Duodenal mucosa (tissue), 2 donors: ENCODE data around the gene TPRG1.

ENCODE experiments used
- H3K27ac ChIP-seq: one replicate; pipeline ENCODE4 v1.7.0; 2013; ENCODE audit warnings: low read depth, low read length
- H3K27me3 ChIP-seq, 2 donors: one replicate each; pipeline ENCODE4 v1.7.0; 2013; ENCODE audit warnings: low read length in 2 of 2, control low read depth in 1 of 2; ENCODE audit not compliant: insufficient read depth in 2 of 2, control insufficient read depth in 1 of 2
- H3K36me3 ChIP-seq, 2 donors: one replicate each; pipeline ENCODE4 v1.7.0; 2013; ENCODE audit warnings: low read length in 2 of 2, control low read depth in 1 of 2; ENCODE audit not compliant: insufficient read depth in 2 of 2, control insufficient read depth in 1 of 2
- H3K4me1 ChIP-seq, 2 donors: one replicate each; pipeline ENCODE4 v1.7.0; 2013; ENCODE audit warnings: low read length in 2 of 2, control low read depth in 1 of 2; ENCODE audit not compliant: insufficient read depth in 2 of 2, control insufficient read depth in 1 of 2
- H3K4me3 ChIP-seq, 2 donors: one replicate each; pipeline ENCODE4 v1.7.0; 2013; ENCODE audit warnings: low read length in 2 of 2, low read depth in 1 of 2
- H3K9ac ChIP-seq, 2 donors: one replicate each; pipeline ENCODE4 v1.7.0; 2013; ENCODE audit warnings: low read length in 2 of 2, low read depth in 1 of 2
- H3K9me3 ChIP-seq, 2 donors: one replicate each; pipeline ENCODE4 v1.7.0; 2013; ENCODE audit warnings: low read length in 2 of 2, control low read depth in 1 of 2; ENCODE audit not compliant: control insufficient read depth in 1 of 2

The TPRG1 gene

DNA sequence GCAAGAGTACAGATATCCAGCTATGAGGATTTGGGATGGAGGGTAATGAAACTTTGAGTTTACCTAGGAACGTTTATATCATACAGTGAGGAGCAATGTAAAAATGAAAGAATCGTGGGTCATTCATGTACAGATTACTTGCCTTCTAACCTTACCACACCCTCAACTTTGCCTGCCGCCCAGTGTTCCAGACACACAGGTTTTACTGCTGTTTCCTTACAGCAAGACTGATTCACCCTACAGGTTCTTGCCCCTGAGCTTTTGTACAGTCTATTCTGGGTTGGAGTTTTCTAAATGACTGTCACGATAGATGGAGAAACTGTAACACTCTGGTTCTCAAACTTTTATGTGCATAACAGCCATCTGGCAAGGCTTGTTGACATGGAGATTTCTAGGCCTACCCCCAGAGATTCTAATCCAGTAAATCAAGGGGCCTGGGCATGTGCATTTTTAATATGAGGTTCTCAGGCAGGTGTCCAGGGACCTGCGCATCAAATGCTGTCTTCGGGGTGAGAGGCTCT is 6.6 kb upstream of the TPRG1 start:
- H3K4me3 ChIP-seq = no peak overlapping the region
- no peak overlapping the region for H3K9ac ChIP-seq
- no peak overlapping the region for H3K27ac ChIP-seq
- peaks cover 0 to 6% of the 10 kb centered on the region in 2 donors for H3K4me1 ChIP-seq
- H3K36me3 ChIP-seq = no peaks in the 10 kb centered on the region
- H3K9me3 ChIP-seq = no peaks in the 10 kb centered on the region
- no peaks in the 10 kb centered on the region for H3K27me3 ChIP-seq

DNA sequence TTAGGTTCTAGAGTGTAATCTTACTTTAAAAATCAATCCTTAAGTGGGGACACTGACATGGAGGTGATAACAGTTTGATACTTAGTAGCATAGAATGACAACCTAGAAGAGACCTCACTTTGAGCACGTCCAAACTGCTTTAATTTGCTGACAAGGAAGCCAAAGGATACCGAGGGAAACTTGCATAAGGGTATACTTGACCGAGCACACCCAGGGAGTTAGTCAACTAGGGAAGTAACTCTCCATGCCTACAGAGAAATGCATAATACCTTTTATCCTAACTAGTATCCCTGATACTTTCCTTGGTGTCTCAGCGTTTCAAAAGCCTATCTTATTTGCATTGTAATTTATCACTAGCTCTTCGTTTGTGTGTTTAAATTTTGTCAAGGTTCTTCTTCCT is 5.5 kb upstream of the TPRG1 start:
- no peak overlapping the region for H3K9ac ChIP-seq
- no peak overlapping the region for H3K27ac ChIP-seq
- H3K9me3 ChIP-seq = no peaks in the 10 kb centered on the region
- no peak overlapping the region for H3K4me3 ChIP-seq
- no peaks in the 10 kb centered on the region for H3K27me3 ChIP-seq
- no peaks in the 10 kb centered on the region for H3K36me3 ChIP-seq
- H3K4me1 ChIP-seq = peaks cover 0 to 6% of the 10 kb centered on the region in 2 donors

DNA sequence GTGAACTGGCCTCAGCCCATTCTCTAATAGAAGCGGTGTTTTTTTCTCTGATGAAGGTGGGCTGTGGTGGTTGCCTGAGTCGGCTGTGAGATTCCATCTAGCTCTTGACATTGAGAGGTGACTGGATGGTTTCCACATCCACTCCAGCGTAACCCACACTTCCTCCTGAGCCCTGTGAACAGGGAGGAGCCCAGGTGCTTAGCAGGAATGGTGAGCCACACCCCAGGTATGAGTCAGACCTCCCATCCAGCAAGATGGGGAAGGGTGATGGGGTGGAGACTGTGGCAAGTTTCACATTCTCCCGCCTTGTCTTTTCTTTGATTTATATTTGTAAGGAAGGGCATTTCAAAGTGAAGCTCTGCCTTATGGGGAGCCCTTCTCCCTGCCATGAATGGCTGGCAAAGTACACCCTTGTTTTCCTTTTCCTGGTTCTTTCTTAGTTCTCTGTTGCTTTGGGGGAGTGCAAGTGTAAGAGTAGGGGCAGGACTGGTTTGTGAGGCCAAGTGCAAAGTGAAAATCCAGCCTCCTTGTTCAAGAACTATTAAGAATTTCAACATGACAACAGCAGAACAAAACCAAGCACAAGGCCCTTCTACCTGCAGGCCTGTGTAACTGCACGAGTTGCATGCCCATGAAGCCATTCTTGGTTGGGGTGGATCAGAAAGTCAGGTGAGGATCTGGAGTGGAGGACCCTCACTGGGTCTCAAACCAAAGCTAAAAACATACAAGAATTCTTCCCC is 4.6 kb upstream of the TPRG1 start:
- H3K27me3 ChIP-seq = no peaks in the 10 kb centered on the region

DNA sequence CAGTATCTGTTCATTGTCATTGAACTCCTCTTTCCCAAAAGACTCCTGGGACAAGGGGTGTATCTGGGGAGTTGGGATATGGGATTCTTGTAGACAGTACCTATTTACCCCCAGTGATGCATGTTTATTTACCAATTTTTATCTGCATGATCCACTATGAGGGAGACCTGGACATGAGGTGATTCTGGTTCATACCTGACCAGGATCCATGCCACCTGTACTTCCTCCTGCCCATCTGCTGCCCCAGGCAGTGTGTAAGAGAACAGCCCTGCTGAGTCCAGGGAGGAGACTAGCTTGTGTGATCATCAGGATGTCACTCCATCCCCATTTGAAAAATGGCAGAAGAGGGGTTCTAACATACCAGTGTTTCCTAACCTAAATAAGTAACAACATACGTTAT is 3.1 kb upstream of the TPRG1 start:
- no peaks in the 10 kb centered on the region for H3K27me3 ChIP-seq
- H3K4me1 ChIP-seq = peaks cover 0 to 6% of the 10 kb centered on the region in 2 donors
- H3K9me3 ChIP-seq = no peaks in the 10 kb centered on the region
- no peak overlapping the region for H3K9ac ChIP-seq
- H3K36me3 ChIP-seq = no peaks in the 10 kb centered on the region
- H3K4me3 ChIP-seq = no peak overlapping the region
- no peak overlapping the region for H3K27ac ChIP-seq

More for the DNA sequence above, 4.6 kb upstream of the TPRG1 start:
- H3K4me1 ChIP-seq = peaks cover 0 to 6% of the 10 kb centered on the region in 2 donors
- no peak overlapping the region for H3K27ac ChIP-seq
- H3K36me3 ChIP-seq = no peaks in the 10 kb centered on the region
- no peaks in the 10 kb centered on the region for H3K9me3 ChIP-seq
- no peak overlapping the region for H3K9ac ChIP-seq
- no peak overlapping the region for H3K4me3 ChIP-seq

DNA sequence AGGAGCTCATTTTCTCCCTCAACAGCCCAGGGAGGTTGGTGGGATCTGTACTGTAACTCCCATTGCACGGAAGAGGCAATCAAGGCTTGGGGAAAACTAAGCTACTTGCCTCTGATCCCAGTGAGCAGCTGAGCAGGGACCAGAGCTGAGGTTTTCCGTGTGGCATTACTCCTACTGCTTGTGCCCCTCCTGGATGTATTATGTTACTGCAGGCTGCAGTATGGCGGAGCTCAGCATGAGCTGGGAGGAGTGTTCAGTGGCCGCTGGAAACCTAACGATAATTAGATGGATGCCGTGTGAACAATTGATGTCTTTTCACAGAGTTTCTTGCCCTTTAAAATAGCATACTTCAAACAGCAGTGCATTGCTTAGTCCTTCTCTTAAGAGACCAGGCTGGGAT is 2.0 kb upstream of the TPRG1 start:
- Histone ChIP-seq H3K9ac (no peak overlapping the region), H3K4me3 (no peak overlapping the region), H3K36me3 (no peaks in the 10 kb centered on the region), H3K4me1 (peaks cover 0 to 6% of the 10 kb centered on the region in 2 donors), H3K27me3 (no peaks in the 10 kb centered on the region), H3K9me3 (no peaks in the 10 kb centered on the region), H3K27ac (no peak overlapping the region)

DNA sequence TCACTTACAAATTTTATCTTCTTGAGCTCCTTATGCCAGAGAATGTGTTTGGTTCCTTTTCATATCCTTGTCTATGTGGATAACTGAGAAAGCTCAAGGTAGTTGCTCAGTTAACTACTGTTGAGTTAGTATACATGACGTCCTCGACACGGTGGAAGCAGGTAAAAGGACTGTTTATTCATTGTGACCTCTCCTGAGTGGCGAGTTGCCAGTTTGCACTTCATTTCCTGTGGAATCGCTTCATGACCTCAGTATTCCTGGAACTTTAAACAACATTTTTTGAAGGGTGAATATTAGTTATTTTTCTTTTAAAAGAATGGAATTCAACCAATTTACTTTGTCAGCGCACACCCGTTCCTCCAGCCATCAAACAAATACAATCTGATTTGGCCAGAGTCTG is 1.2 kb upstream of the TPRG1 start:
- Histone ChIP-seq H3K36me3 (no peaks in the 10 kb centered on the region), H3K9me3 (no peaks in the 10 kb centered on the region), H3K4me1 (peaks cover 0 to 6% of the 10 kb centered on the region in 2 donors), H3K9ac (no peak overlapping the region), H3K27ac (no peak overlapping the region), H3K27me3 (no peaks in the 10 kb centered on the region), H3K4me3 (no peak overlapping the region)

DNA sequence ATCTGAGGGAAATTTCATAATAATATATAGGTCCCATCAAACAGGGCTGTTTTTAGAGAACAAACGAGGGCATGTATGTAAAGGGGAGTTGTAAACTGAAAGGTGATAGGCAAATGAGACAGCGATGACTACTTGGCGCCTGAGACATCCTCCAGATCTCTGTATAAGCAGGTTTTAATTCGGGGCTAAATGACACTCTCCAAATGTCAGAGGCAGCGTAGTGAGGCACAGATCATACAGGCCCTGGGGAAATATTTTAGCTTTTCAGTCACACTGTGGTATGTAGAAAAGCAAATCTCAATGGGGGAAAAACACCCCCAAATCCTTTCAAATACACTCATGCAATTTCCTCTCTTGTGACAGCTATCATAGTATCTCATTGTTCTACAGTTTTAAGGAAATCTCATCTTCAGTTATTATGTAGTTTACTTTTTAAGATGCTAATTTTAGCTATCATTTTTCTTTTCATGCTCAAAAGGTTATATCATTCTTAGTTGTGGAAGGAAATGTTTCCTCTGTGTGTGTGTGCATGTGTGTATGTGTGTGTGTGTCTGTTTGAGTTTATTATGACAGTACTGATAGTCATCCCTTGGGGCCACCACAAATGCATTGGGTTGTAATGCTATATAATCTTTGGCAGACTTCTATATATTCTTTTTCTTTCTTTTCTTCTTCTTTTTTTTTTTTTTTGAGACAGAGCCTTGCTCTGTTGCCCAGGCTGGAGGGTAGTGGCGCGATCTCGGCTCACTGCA is 1.1 kb downstream of the TPRG1 start:
- no peaks in the 10 kb centered on the region for H3K27me3 ChIP-seq
- no peaks in the 10 kb centered on the region for H3K4me1 ChIP-seq
- no peak overlapping the region for H3K4me3 ChIP-seq
- no peak overlapping the region for H3K9ac ChIP-seq
- no peaks in the 10 kb centered on the region for H3K9me3 ChIP-seq
- no peak overlapping the region for H3K27ac ChIP-seq
- H3K36me3 ChIP-seq = no peaks in the 10 kb centered on the region

DNA sequence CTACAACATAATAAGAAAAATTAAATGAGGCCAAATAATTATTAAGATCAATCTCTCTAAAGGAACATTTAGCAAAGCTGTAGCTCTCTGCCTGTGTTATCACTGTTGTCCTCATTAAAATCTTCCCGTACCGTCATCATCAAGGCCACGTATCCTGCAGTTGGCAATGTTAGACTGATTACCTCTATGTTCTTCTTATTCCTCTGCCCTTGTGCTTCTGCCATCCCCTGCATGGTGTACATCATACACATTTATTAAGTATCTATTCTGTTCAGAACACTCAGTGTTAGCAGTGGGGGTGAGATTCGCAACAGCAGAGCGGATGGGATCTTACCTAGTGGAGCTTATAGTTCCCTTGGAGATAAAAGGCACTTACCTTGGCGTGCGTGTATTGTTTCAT is 12.8 kb downstream of the TPRG1 start:
- peaks cover 6 to 13% of the 10 kb centered on the region in 2 donors for H3K9me3 ChIP-seq
- no peak overlapping the region for H3K9ac ChIP-seq
- H3K4me3 ChIP-seq = no peak overlapping the region
- peaks cover 3 to 6% of the 10 kb centered on the region in 2 donors for H3K4me1 ChIP-seq
- no peak overlapping the region for H3K27ac ChIP-seq
- no peaks in the 10 kb centered on the region for H3K27me3 ChIP-seq
- H3K36me3 ChIP-seq = no peaks in the 10 kb centered on the region

DNA sequence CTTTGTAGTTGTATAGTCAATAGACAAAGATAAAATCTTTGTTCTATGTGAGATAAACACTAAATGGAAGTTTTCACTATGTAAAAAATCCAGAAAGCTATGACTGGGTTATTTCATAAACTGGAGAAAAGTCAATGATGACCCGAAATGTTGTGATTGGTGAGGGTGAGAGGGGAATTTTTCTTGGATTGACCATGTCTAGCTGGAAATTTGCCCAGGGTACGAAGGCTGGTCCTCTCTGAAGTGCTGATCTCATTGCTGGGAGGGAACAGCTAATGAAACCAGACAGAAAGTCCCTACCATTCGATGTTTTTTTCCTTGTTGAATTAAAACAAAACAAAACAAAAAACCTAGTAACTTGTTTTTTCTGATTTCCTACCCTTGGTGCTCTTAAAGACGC is 14.3 kb downstream of the TPRG1 start:
- Histone ChIP-seq H3K9me3 (peaks cover 4 to 5% of the 10 kb centered on the region in 2 donors), H3K36me3 (no peaks in the 10 kb centered on the region), H3K9ac (no peak overlapping the region), H3K4me3 (no peak overlapping the region), H3K27me3 (no peaks in the 10 kb centered on the region), H3K27ac (no peak overlapping the region), H3K4me1 (peaks cover 3 to 6% of the 10 kb centered on the region in 2 donors)

DNA sequence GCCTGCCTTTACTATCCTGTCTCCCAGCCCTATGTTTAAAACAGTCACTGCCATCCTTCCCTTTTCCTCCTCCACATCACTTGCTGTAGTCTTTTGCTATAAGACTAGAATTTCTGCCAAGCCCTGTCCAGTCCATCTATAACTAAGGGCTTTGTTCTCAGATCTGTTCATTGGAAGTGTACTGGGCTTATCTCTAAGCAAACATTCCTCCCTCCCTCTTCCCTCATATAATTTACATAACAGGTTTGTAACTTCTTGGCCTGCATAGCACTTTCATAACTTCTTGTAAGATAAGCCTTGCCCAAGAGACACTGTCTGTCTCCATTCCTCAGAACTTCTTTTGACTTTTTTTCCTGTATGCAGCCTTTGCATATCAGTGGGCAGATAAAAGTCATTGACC is 16.7 kb downstream of the TPRG1 start:
- Histone ChIP-seq H3K9ac (no peak overlapping the region), H3K4me3 (no peak overlapping the region), H3K27me3 (no peaks in the 10 kb centered on the region), H3K4me1 (peaks cover 3 to 6% of the 10 kb centered on the region in 2 donors), H3K27ac (no peak overlapping the region), H3K9me3 (peaks cover 10 to 12% of the 10 kb centered on the region in 2 donors), H3K36me3 (no peaks in the 10 kb centered on the region)
